BE2C (cell line): ENCODE measurements around the gene MYL10.

ENCODE experiments used
- DNase-seq: peaks from one replicate; pipeline ENCODE4 v3.0.0-alpha.2; 2020
- H3K27me3 ChIP-seq: fragments of 250-450 bp; sonication (Bioruptor Pico); 2 replicates; pipeline ENCODE4 v1.5.1; 2020; ENCODE audit warnings: mild to moderate bottlenecking
- H3K36me3 ChIP-seq: fragments of 250-450 bp; sonication (Bioruptor Pico); 2 replicates; pipeline ENCODE4 v1.5.1; 2020; ENCODE audit warnings: mild to moderate bottlenecking
- H3K4me1 ChIP-seq: fragments of 250-450 bp; sonication (Bioruptor Pico); 2 replicates; pipeline ENCODE4 v1.5.1; 2020
- H3K4me3 ChIP-seq: 2 replicates; pipeline ENCODE4 v1.5.1; 2011; ENCODE audit warnings: low read depth, low read length
- H3K9me3 ChIP-seq: fragments of 250-450 bp; sonication (Bioruptor Pico); 2 replicates; pipeline ENCODE4 v1.5.1; 2020
- CTCF ChIP-seq: IDR thresholded peaks from 2 replicates; pipeline ENCODE4 v1.5.1; 2012; ENCODE audit warnings: mild to moderate bottlenecking, low read depth, low read length

The MYL10 gene

GRCh38 chr7:101593556-101593955, 35.5 kb downstream of the MYL10 start:
- no peaks in the 10 kb centered on the region for H3K9me3 ChIP-seq
- H3K27me3 ChIP-seq = no peaks in the 10 kb centered on the region
- H3K36me3 ChIP-seq = no peaks in the 10 kb centered on the region
- no peak overlapping the region for H3K4me3 ChIP-seq
- DNase-seq = no peak
- no peak for TF ChIP-seq CTCF
- no peaks in the 10 kb centered on the region for H3K4me1 ChIP-seq

- Histone ChIP-seq H3K27me3 (no peaks in the 10 kb centered on the region), H3K4me1 (no peaks in the 10 kb centered on the region), H3K36me3 (no peaks in the 10 kb centered on the region), H3K4me3 (no peak overlapping the region), H3K9me3 (no peaks in the 10 kb centered on the region)
- TF ChIP-seq CTCF = no peak
- DNase-seq = no peak
Measured at GRCh38 chr7:101591504-101591903, 37.6 kb downstream of the MYL10 start.

- DNase-seq = no peak
- H3K9me3 ChIP-seq = no peaks in the 10 kb centered on the region
- no peak overlapping the region for H3K4me3 ChIP-seq
- TF ChIP-seq CTCF = no peak
- no peaks in the 10 kb centered on the region for H3K4me1 ChIP-seq
- H3K27me3 ChIP-seq = no peaks in the 10 kb centered on the region
- no peaks in the 10 kb centered on the region for H3K36me3 ChIP-seq
Measured at GRCh38 chr7:101590663-101591435, 38.2 kb downstream of the MYL10 start.

- no peaks in the 10 kb centered on the region for H3K9me3 ChIP-seq
- TF ChIP-seq CTCF = no peak
- H3K36me3 ChIP-seq = no peaks in the 10 kb centered on the region
- H3K4me3 ChIP-seq = no peak overlapping the region
- no peaks in the 10 kb centered on the region for H3K27me3 ChIP-seq
- peak; percentile 53 for DNase-seq
- no peaks in the 10 kb centered on the region for H3K4me1 ChIP-seq
Measured at GRCh38 chr7:101589976-101590662, 39.0 kb downstream of the MYL10 start.

GRCh38 chr7:101589052-101589451, 40.0 kb downstream of the MYL10 start:
- Histone ChIP-seq H3K27me3 (no peaks in the 10 kb centered on the region), H3K4me3 (no peak overlapping the region), H3K4me1 (no peaks in the 10 kb centered on the region), H3K36me3 (no peaks in the 10 kb centered on the region), H3K9me3 (no peaks in the 10 kb centered on the region)
- DNase-seq = no peak
- TF ChIP-seq CTCF = no peak
